HG03039 (cell line): ENCODE results near the gene ITGAE.
A peak's percentile ranks its signal among the peaks of the same experiment; 100 is the strongest.
"Not testable (repeated sequence)": the region's sequence is repeated elsewhere in the genome, so short reads cannot be mapped to it uniquely, and the experiment has no call there.

Source experiments
- ATAC-seq: cut with Tn5 transposase; IDR thresholded peaks from one replicate; pipeline ENCODE4 v1.9.1; 2021; ENCODE audit warnings: mild to moderate bottlenecking, moderate library complexity; ENCODE audit not compliant: unreplicated experiment

The ITGAE gene, protein sequence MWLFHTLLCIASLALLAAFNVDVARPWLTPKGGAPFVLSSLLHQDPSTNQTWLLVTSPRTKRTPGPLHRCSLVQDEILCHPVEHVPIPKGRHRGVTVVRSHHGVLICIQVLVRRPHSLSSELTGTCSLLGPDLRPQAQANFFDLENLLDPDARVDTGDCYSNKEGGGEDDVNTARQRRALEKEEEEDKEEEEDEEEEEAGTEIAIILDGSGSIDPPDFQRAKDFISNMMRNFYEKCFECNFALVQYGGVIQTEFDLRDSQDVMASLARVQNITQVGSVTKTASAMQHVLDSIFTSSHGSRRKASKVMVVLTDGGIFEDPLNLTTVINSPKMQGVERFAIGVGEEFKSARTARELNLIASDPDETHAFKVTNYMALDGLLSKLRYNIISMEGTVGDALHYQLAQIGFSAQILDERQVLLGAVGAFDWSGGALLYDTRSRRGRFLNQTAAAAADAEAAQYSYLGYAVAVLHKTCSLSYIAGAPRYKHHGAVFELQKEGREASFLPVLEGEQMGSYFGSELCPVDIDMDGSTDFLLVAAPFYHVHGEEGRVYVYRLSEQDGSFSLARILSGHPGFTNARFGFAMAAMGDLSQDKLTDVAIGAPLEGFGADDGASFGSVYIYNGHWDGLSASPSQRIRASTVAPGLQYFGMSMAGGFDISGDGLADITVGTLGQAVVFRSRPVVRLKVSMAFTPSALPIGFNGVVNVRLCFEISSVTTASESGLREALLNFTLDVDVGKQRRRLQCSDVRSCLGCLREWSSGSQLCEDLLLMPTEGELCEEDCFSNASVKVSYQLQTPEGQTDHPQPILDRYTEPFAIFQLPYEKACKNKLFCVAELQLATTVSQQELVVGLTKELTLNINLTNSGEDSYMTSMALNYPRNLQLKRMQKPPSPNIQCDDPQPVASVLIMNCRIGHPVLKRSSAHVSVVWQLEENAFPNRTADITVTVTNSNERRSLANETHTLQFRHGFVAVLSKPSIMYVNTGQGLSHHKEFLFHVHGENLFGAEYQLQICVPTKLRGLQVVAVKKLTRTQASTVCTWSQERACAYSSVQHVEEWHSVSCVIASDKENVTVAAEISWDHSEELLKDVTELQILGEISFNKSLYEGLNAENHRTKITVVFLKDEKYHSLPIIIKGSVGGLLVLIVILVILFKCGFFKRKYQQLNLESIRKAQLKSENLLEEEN

DNA sequence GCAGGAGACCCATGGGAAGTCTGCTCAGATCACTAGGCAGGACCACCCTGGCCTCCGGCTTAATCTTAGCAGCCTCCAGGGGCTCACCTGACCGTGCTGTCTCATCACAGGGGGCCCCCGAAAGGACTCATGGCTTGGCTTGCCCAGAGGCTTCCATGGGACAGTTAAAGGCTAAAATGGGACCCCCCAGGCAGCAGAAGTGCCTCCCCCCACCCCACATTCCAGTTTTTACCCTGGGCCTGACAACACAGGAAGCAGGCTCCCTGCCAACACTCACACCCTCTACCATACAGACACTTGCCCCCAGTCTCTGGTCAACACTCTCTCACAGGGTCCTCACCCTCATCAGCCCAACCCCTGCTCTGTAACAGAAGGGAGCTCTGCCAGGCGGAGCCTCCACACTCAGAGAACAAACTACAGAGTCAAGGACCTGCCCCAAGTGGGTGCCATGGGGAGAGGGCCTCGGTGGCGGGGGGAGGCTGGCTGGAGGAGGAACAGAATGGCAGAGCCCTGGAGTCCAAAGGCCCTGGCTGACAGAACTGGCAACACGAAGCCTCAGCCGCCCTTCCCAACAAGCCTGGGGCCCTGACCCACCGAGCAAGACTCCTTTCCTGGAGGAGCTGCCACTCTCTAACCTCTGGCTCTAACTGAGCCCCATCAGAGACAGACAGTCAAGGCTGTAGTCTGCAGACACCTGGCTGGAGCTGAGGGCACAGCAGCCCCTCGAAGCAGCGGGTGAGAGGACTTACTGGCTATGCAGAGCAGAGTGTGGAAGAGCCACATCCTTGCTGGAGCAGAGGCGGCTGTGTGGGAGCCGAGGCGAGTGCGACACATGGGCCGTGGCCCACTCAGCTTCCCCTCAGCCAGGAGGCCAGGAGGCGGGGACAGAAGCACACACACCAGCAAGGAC is at the start of gene ITGAE:
Gene ITGAE (minus strand): TSS at position 827 of the 910 bp plus-strand sequence. CDS start 44 bp downstream, at position 783.
- no peak for ATAC-seq

DNA sequence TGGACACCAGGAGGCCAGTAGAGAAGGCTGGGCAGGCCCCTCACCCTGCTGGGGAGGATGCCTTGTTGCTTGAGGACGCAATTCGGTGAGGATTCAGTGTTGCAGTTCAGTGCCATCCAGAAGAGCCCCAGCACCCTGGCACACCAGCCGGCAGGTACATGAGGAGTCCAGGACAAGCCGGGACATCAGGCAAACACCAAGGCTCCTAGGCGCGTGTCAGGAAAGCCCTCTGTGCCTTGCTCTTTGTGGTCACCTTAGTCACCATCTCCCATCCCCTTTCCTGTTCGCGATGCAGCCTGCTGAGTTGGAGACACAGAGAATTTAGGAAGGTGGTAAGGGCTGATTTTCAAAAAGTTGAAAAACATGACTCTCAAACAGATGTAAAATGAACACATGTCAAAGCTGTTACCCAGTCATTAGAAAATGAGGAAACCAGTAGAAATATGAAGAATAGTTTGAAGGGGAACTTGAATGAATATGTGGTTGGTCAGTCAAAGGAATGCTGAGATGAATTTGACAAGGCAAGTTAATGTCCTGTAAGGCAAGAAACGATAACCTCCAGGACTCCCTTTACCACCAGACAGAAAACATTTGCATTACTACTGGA is 47.3 kb upstream of the ITGAE start:
- no peak for ATAC-seq

DNA sequence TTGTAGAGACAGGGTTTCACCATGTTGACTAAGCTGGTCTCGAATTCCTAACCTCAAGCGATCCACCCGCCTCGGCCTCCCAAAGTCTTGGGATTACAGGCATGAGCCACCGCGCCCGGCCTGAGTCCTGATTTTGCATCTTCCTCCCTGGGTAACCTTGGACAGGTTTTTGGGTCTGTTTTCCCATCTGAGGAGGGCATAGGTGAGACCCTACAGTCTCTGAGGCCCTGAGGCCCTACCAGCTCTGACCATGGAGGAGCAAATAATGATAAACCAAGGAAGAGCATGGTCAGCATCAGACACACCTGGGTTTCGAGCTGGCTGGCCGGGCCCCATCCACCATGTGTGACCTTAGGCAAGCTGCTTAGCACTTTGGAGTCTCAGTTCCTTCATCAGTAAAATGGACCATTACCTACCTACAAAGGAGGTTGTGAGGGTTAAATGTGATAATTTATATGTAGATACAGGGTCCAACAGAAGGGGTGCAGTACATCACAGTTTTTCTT is 46.2 kb upstream of the ITGAE start:
- ATAC-seq: no peak

DNA sequence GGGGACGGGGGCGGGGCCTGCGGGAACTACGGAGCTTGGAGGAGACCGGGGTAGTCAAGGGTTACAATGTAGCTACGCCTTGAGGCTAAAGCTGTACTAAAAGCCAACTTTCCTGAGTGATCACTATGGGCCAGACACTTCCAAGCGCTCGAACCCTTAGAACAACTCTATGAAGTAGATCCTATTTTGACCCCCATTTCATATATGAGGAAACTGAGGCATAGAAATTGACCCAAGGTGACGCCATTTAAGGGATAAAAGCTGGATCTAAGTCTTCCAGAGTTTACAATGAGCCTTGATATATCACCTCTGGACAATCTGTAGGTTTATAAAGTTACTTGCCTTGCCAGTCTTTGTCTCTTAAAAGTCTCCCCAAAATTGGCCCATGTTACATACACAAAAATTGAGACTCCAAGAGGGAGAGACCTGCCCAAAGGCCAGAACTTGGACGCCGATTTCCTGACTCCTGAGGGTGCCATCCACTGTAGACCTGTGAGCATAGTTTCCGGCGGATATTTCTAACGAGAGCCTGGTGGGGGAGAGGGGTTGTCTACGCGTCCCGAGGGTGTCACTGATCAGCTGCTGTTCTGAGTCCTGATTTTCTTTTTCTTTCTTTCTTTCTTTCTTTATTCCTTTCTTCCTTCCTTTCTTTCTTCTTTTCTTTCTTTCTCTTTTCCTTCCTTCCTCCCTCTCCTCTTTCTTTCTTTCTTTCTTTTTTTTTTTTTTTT is 45.6 kb upstream of the ITGAE start:
- ATAC-seq: no peak

DNA sequence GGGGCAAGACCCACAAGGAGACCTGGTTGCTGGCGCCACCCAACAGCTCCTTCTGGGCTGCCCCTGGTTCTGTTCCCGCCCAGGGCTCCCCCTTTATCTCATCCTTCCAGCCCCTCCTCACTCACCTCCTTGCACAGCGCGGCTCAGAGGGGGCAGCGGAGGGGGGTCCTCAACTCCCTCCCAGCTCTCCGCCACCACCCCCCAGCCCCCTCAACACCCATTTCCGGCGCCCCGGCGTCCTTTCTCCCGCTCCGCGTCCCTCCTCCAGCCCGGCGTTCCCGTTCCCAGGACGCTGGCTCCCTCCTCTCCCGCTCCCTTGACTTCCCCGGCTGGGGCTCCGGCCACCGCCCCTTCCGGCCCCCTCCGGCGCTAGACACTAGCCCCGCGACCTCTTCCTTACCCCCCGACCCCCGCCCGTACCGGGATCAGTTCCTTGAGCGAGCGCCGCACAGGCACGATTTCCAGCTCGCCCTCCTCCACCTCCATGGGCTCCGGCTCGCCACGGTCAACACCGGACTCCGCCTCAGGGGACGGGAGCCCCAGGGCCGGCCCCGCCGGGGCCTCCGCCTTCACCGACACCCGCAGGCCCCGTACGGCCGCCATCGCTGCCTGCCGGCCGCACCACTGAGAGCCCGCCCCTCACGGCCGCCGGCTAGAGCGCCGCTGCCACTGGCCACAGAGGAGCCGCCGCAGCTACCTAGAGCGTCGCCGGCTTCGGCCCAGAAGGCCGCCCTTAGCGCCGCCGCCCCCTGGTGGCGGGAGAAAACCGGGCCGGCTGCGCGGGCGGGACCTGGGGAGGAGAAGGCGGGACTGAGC is 44.8 kb upstream of the ITGAE start, which contains the start of gene NCBP3:
Gene NCBP3 (minus strand): TSS at position 626 of the 816 bp plus-strand sequence. CDS start 23 bp downstream, at position 603.
- ATAC-seq: peak; percentile 93

DNA sequence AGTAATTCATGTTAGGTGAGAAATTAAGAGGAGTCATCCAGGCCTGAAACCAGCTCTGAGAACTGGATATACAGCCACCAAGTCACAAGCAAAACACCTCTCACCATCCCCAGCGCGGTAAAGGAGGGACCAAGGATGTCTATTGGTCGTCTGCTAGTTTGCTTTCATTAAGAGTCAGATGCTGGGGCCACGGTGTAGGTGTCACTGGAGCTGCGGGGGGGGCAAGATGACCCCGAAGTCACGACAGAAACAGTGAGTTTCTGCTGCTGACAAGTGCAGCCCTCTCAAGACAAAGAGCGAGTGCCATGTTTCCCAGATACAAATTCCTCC is 44.3 kb upstream of the ITGAE start:
- ATAC-seq: no peak

DNA sequence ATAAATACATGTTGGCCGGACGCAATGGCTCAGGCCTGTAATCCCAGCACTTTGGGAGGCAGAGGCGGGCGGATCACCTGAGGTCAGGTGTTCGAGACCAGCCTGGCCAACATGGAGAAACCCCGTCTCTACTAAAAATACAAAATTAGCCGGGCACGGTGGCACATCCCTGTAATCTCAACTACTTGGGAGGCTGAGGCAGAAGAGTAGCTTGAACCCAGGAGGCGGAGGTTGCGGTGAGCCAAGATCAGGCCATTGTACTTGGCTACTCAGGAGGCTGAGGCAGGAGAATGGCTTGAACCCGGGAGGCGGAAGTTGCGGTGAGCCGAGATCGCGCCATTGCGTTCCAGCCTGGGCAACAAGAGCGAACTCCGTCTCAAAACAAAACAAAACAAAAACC is 43.6 kb upstream of the ITGAE start:
- ATAC-seq: not testable (repeated sequence)

DNA sequence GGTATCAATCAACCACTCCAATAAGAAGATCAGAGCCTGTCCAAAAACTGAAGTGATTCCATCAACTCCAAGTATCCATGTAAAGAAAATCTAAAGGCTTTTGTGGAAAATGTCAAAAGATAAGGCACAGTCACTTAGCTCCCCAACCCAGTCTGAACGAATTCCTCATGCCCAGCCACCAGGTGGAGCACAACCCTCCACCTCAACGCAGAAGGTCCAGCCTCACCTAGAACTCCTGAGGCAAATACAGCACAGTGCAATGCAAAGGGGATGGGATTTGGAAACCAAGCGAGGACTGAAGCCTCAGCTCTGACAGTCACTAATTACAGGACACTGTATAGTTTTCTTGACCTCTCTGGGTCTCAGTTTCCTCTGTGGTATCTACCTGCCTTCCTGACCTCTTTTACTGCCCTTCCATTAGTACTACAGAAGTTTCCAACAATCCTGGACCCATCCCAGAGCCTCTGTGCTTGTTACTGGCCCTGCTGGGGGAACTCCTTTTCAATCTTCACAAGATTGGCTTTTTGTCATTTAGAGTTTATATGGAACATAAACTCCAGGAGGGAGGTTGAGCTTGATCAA is 43.0 kb upstream of the ITGAE start:
- ATAC-seq: no peak

DNA sequence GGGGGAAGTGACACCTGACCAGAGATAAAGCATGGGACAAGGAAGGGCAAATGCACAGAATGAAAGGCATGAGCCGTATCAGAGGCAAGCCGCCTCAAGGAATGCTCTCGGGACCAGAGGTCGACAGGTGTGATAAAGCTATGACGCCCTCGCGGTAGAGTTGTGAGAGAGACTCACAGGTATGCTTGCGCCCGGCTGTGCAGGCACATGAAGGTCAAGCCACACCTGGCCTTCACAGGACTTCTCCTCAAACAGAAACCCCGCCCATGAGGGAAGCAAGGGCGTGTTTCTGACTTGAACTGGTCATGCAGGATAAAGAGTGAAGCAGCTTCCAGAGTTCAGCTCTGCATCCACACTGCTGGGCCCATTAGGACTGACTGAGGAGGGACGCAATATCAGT is 37.2 kb upstream of the ITGAE start:
- ATAC-seq: no peak

DNA sequence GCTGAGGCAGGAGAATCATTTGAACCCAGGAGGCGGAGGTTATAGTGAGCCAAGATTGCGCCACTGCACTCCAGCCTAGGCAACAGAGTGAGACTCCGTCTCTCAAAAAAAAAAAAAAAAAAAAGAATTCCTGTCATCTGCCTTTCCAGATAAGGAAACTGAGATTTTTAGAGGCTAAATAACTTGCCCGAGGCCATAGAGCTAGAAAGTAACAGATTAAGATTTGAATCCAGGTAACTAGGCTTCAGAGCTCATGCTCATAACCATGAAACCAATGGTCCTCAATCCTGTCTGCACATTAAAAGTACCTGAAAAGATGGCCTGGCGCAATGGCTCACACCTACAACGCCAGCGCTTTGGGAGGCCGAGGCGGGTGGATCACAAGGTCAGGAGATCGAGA is 35.6 kb upstream of the ITGAE start:
- no peak for ATAC-seq

DNA sequence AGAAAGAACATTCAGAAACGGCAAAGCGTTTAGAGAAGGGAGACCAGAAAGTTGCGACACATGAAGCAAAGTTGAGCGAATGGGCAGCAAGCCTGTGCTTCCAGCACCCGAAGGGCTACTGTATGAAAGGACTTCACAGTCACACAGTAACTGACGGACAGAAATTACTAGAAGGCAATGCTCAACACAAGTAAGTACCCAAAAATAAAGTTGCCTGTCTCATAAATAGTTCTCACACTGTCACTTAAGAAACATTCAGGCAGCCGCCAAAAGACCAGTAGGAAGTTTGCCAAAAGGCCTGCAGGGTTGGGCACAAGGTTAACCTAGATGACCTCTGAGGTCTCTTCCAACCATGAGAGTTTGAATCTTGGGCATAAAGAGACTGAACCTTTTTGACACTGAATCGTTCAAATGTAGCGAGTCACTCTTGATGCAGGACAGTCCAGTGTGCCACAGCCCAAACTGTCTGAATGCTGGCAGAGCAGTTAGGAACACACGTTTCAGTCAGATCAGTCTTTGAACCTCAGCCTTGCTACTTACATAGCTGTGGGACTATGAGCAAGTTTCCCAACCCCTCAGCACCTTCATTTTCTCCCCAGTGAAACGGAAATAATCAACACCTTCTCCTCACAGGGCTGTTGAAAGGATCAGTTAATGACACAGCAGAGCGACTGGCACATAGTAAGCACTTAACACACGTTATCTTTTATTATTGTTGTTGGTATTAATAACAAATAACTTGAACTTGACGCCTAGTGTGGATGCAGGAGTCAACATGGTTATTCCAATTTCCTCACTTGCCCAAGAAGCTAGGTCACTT is 34.6 kb upstream of the ITGAE start:
- no peak for ATAC-seq

DNA sequence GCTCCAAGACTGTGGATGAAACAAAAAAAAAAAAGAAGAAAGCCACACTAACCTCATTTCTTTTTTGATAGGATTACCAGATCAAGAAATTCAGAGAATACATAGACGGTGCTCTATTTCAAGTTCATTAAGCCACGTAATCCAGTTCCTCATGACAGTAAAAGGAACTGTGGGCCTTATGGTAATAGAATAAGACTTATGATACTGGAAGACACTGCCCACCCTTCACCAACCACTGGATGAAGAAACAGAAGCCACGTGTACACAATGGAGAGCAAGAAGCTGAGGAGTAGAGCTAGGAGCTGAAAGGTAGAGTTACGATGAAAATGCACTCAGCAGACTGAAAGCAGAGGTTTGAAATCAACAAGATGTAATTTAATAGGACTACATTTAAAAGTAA is 33.8 kb upstream of the ITGAE start:
- ATAC-seq: no peak

DNA sequence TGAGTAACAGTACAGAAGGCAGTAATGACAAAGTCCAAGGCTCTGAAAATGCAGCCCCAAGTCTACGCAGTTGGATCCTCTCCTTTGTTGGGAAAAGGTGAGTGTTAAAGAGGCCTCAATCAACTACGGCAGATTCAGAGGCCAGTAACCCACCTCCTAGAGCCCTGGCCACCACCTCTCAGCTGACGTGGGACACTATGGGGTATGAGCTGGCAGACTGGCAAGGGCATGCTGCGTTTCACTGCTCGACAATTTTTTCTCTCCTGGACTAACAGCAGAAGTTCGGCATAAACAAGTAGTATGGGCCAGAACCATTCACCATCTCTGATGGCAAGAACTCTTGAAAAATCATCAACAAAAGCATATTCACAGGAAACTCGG is 27.9 kb upstream of the ITGAE start:
- no peak for ATAC-seq

DNA sequence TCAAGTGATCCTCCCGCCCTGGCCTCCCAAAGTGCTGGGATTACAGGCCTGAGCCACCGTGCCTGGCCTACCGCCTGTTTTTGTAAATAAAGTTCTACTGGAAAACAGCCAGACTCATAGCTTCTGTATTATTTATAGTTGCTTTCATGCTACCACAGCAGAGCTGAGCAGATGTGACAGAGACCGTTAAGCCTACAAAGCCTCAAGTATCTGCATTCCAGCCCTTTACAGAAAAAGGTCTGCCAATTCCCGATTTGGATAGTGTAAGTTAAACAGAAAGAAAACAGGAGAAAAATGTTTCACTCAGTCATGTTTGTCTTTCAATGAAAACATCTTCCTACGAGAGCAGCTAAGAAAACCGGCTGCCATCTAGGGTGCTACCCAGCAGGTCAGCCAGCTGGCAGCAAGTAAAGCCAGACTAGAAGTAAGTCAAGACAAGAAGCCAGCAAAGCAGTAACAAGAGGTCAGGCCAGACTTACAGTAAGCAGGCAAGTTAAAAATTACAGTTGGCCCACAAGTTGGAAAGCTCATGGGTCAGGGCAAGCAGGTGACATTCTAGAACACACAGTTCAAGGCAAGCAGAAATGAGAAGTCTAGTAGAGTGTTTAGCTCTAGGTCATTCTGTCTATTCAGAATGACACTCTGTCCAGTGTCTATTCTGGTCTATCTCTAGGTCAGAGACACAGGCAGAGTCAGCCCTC is 27.3 kb upstream of the ITGAE start:
- ATAC-seq: no peak

DNA sequence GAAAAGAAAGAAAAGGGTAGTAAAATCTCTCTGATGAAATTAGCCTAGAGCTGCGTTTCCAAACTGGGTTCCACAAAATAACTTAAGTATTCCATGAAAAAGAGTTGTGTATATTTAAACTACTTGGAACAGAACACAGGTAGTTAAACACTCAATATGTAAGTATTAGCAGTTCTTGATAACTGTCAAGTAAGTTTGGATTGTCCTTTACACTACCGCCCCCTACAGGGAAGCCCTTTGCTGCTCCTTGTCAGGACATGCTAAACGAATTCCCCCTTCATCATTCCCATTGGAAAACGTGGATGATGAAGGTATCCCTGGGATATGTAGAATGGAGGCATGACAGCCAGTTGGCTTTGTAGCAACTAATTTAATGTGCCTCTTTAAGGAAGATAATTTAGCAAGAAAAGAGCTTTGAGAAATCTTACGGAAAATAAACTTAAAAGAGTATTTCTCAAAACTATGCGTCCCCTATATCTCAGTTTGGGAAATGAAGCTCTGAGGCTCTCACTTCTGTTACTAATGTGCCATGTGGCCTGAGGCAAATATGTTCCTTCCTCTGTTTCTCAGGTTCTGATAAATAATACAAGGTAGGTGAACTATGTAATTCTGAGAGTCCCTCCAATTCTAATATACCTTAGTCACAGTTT is 26.3 kb upstream of the ITGAE start:
- ATAC-seq: no peak

DNA sequence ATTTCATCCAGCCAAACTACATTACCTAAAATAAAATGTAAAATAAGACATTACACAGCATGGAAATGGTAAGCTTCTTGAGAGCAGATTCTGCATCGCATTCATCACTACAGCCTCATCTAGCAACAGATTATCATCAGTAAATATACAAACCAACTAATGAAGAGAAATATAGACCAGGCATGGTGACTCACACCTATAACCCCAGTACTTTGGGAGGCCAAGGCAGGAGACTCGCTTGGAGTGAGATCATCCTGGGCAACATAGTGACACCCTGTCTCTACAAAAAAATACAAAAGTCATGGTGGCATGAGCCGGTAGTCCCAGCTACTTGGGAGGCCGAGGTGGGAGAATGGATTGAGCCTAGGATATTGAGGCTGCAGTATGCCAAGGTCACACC is 25.2 kb upstream of the ITGAE start:
- ATAC-seq: no peak
